Measurements from ENCODE around the gene EN2. TPM values are rescaled to one million over a fixed set of nuclear protein-coding genes. Genes with fewer than 3 reads are reported as not detected.
A peak's percentile ranks its signal among the peaks of the same experiment; 100 is the strongest.

Gene EN2
- total RNA-seq, 2 donors from 2014 or later = not detected

- Mint-ChIP-seq H3K4me3 (no peak overlapping the region), H3K36me3 (ENCODE audit: low read depth) (no peaks in the 10 kb centered on the region), H3K4me1 (peaks cover 8% of the 10 kb centered on the region), H3K27me3 (ENCODE audit: insufficient read depth) (peaks cover 95% of the 10 kb centered on the region), H3K9me3 (no peaks in the 10 kb centered on the region), H3K27ac (no peak overlapping the region)
- H3K9ac ChIP-seq (ENCODE audit: extremely low read depth, low read length, poor library complexity, severe bottlenecking) = no peak overlapping the region
- no peak for TF ChIP-seq CTCF (conservative IDR thresholded peaks at IDR 0.05)
- no peak for DNase-seq
- H3K9me3 ChIP-seq (ENCODE audit: control insufficient read depth, low read length) = no peaks in the 10 kb centered on the region
- H3K27me3 ChIP-seq (ENCODE audit: control insufficient read depth, insufficient read depth, low read length, poor library complexity, severe bottlenecking) = peaks cover 97% of the 10 kb centered on the region
- H3K27ac ChIP-seq (ENCODE audit: low read depth, low read length) = no peak overlapping the region
- no peaks in the 10 kb centered on the region for H3K4me1 ChIP-seq (ENCODE audit: control insufficient read depth, insufficient read depth, low read length)
- H3K36me3 ChIP-seq (ENCODE audit: control insufficient read depth, insufficient read depth, low read length) = no peaks in the 10 kb centered on the region
- 28% methylated on average over 3 of the region's 3 CpGs; no CpG with 5 or more reads in 1 of the 2 experiments for WGBS, 2 experiments (ENCODE audit: insufficient coverage in 1 of 2, insufficient read length in 1 of 2)
- H3K4me3 ChIP-seq (ENCODE audit: low read length) = no peak overlapping the region
Measured at GRCh38 chr7:155461631-155462030, 3.7 kb downstream of the EN2 start.

- Mint-ChIP-seq H3K27me3 (ENCODE audit: insufficient read depth) (peaks cover 95% of the 10 kb centered on the region), H3K27ac (no peak overlapping the region), H3K9me3 (no peaks in the 10 kb centered on the region), H3K4me3 (no peak overlapping the region), H3K4me1 (peaks cover 8% of the 10 kb centered on the region), H3K36me3 (ENCODE audit: low read depth) (no peaks in the 10 kb centered on the region)
- Histone ChIP-seq H3K36me3 (ENCODE audit: control insufficient read depth, insufficient read depth, low read length) (no peaks in the 10 kb centered on the region), H3K27ac (ENCODE audit: low read depth, low read length) (no peak overlapping the region), H3K9me3 (ENCODE audit: control insufficient read depth, low read length) (no peaks in the 10 kb centered on the region), H3K4me1 (ENCODE audit: control insufficient read depth, insufficient read depth, low read length) (no peaks in the 10 kb centered on the region), H3K9ac (ENCODE audit: extremely low read depth, low read length, poor library complexity, severe bottlenecking) (no peak overlapping the region), H3K27me3 (ENCODE audit: control insufficient read depth, insufficient read depth, low read length, poor library complexity, severe bottlenecking) (peaks cover 97% of the 10 kb centered on the region), H3K4me3 (ENCODE audit: low read length) (no peak overlapping the region)
- TF ChIP-seq CTCF (conservative IDR thresholded peaks at IDR 0.05) = no peak
- WGBS, 2 experiments (ENCODE audit: insufficient coverage in 1 of 2, insufficient read length in 1 of 2) = 10 to 13% methylated on average over 2 to 33 of the region's 33 CpGs
- DNase-seq = peak; percentile 67
Measured at GRCh38 chr7:155462163-155462735, 4.3 kb downstream of the EN2 start.

GRCh38 chr7:155463114-155463811 lies 5.3 kb downstream of the EN2 start:
- Histone ChIP-seq H3K27ac (ENCODE audit: low read depth, low read length) (no peak overlapping the region), H3K4me1 (ENCODE audit: control insufficient read depth, insufficient read depth, low read length) (peaks cover 4% of the 10 kb centered on the region), H3K36me3 (ENCODE audit: control insufficient read depth, insufficient read depth, low read length) (no peaks in the 10 kb centered on the region), H3K9ac (ENCODE audit: extremely low read depth, low read length, poor library complexity, severe bottlenecking) (no peak overlapping the region), H3K9me3 (ENCODE audit: control insufficient read depth, low read length) (no peaks in the 10 kb centered on the region), H3K27me3 (ENCODE audit: control insufficient read depth, insufficient read depth, low read length, poor library complexity, severe bottlenecking) (peaks cover 100% of the 10 kb centered on the region), H3K4me3 (ENCODE audit: low read length) (no peak overlapping the region)
- H3K4me3 Mint-ChIP-seq = no peak overlapping the region
- no peaks in the 10 kb centered on the region for H3K36me3 Mint-ChIP-seq (ENCODE audit: low read depth)
- no peak for TF ChIP-seq CTCF (conservative IDR thresholded peaks at IDR 0.05)
- H3K27ac Mint-ChIP-seq = no peak overlapping the region
- no peaks in the 10 kb centered on the region for H3K9me3 Mint-ChIP-seq
- peaks cover 99% of the 10 kb centered on the region for H3K27me3 Mint-ChIP-seq (ENCODE audit: insufficient read depth)
- WGBS, 2 experiments (ENCODE audit: insufficient coverage in 1 of 2, insufficient read length in 1 of 2) = 11 to 13% methylated on average over 10 to 15 of the region's 15 CpGs
- H3K4me1 Mint-ChIP-seq = peaks cover 12% of the 10 kb centered on the region
- peak; percentile 59 for DNase-seq

All from endodermal cell (in vitro differentiated cells).